ENCODE measurements around the gene KIF2C.
A peak's percentile ranks its signal among the peaks of the same experiment; 100 is the strongest.
"Not testable (repeated sequence)": the region's sequence is repeated elsewhere in the genome, so short reads cannot be mapped to it uniquely, and the experiment has no call there.

The KIF2C gene

GRCh38 chr1:44718091-44718490 lies 21.5 kb upstream of the KIF2C start:
- DNase-seq (ENCODE audit: low read depth in 4 of 4, low spot score in 1 of 4) = no peak

GRCh38 chr1:44719318-44719717 lies 20.3 kb upstream of the KIF2C start:
- no peak for DNase-seq (ENCODE audit: low read depth in 4 of 4, low spot score in 1 of 4)

- no peak for DNase-seq (ENCODE audit: low read depth in 4 of 4, low spot score in 1 of 4)
Observed at GRCh38 chr1:44720281-44720680, 19.4 kb upstream of the KIF2C start.

- peak; percentile 60 to 76 (median 70) for DNase-seq (ENCODE audit: low read depth in 4 of 4, low spot score in 1 of 4)
Observed at GRCh38 chr1:44721485-44722361, 17.9 kb upstream of the KIF2C start.

GRCh38 chr1:44723064-44723463 lies 16.6 kb upstream of the KIF2C start:
- DNase-seq (ENCODE audit: low read depth in 4 of 4, low spot score in 1 of 4) = no peak

GRCh38 chr1:44723496-44724295 lies 15.9 kb upstream of the KIF2C start:
- peak in 1 of 4 experiments; percentile 45 for DNase-seq (ENCODE audit: low read depth in 4 of 4, low spot score in 1 of 4)

- DNase-seq (ENCODE audit: low read depth in 4 of 4, low spot score in 1 of 4) = no peak
Observed at GRCh38 chr1:44724296-44724954, 15.2 kb upstream of the KIF2C start.

GRCh38 chr1:44724955-44725698 lies 14.5 kb upstream of the KIF2C start:
- no peak for DNase-seq (ENCODE audit: low read depth in 4 of 4, low spot score in 1 of 4)

- DNase-seq (ENCODE audit: low read depth in 4 of 4, low spot score in 1 of 4) = peak; percentile 90 to 98 (median 94)
Observed at GRCh38 chr1:44730741-44731512, 8.7 kb upstream of the KIF2C start, which contains the start of gene RNU5D-1. TSS of gene RNU5D-1 (minus strand) at chr1:44731170.

GRCh38 chr1:44733365-44733764 lies 6.3 kb upstream of the KIF2C start:
- no peak for DNase-seq (ENCODE audit: low read depth in 4 of 4, low spot score in 1 of 4)

GRCh38 chr1:44733784-44734183 lies 5.9 kb upstream of the KIF2C start:
- no peak for DNase-seq (ENCODE audit: low read depth in 4 of 4, low spot score in 1 of 4)

- no peak for DNase-seq (ENCODE audit: low read depth in 4 of 4, low spot score in 1 of 4)
Observed at GRCh38 chr1:44735992-44736391, 3.6 kb upstream of the KIF2C start.

GRCh38 chr1:44738953-44739306 lies 707 bp upstream of the KIF2C start:
- DNase-seq (ENCODE audit: low read depth in 4 of 4, low spot score in 1 of 4) = not testable (repeated sequence)

GRCh38 chr1:44740179-44740617 lies 561 bp downstream of the KIF2C start:
- DNase-seq (ENCODE audit: low read depth in 4 of 4, low spot score in 1 of 4) = no peak

- no peak for DNase-seq (ENCODE audit: low read depth in 4 of 4, low spot score in 1 of 4)
Observed at GRCh38 chr1:44743211-44743610, 3.6 kb downstream of the KIF2C start.

GRCh38 chr1:44747878-44748277 lies 8.2 kb downstream of the KIF2C start:
- DNase-seq (ENCODE audit: low read depth in 4 of 4, low spot score in 1 of 4) = no peak

GRCh38 chr1:44757420-44757819 lies 17.8 kb downstream of the KIF2C start:
- DNase-seq (ENCODE audit: low read depth in 4 of 4, low spot score in 1 of 4) = no peak

- no peak for DNase-seq (ENCODE audit: low read depth in 4 of 4, low spot score in 1 of 4)
Observed at GRCh38 chr1:44759077-44759476, 19.4 kb downstream of the KIF2C start.

GRCh38 chr1:44760876-44761275 lies 21.2 kb downstream of the KIF2C start:
- no peak for DNase-seq (ENCODE audit: low read depth in 4 of 4, low spot score in 1 of 4)

GRCh38 chr1:44766421-44766820 lies 26.8 kb downstream of the KIF2C start:
- not testable (repeated sequence) for DNase-seq (ENCODE audit: low read depth in 4 of 4, low spot score in 1 of 4)
